ENCODE measurements around the gene TFDP1.
"Not testable (repeated sequence)": the region's sequence is repeated elsewhere in the genome, so short reads cannot be mapped to it uniquely, and the experiment has no call there.

Gene TFDP1

GRCh38 chr13:113551081-113552000 is 33.2 kb upstream of the TFDP1 start:
- DNase-seq (ENCODE audit: low read depth), result no peak

DNA sequence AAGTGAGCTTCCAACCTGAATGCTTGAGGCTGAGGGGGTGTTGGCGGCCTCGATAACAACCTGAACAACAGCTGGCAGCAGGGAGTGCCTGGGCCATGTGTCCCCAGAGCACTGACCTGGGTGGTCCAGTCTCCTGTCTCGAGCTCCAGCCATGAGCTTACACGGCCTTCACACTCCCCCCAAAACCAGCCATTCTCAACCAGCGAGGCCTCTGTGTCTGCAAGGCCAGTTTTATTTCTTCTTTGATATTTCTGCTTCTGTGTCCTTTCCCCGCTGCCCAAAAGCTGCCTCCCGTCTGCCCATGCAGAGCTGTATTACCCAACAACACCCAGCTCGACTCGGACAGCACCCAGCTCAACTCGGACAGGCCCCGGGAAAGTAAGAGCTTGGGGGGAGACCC is 32.5 kb upstream of the TFDP1 start:
- DNase-seq (ENCODE audit: low read depth), result no peak

DNA sequence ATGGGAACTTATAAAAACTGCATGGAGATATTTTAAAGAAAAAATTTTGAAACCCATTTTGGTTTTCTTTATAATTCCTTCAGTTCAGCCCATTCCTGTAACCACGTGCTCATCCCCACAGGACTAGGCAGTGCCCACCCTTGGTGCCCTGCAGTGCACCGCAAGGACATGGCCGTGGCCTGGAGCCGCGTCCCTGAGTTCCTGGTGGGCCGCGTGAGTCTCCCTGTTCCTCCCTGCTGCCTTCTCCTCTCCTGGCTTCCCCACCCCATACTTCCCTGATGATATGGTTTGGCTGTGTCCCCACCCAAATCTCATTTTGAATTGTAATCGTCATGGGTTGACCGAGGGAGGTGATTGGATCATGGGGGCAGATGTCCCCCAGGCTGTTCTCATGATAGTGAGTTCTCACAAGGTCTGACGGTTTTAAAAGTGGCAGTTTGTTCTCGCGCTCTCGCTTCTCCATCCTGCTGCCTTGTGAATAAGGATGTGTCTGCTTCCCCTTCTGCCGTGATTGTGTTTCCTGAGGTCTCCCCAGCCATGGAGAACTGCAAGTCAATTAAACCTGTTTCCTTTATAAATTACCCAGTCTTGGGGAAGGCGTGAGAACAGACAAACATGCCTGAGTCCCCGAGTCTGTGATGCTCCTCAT is 31.6 kb upstream of the TFDP1 start:
- no peak for DNase-seq (ENCODE audit: low read depth)

GRCh38 chr13:113553511-113554332 is 30.8 kb upstream of the TFDP1 start:
- DNase-seq (ENCODE audit: low read depth), result no peak

GRCh38 chr13:113554333-113554700 is 30.2 kb upstream of the TFDP1 start:
- DNase-seq (ENCODE audit: low read depth), result no peak

DNA sequence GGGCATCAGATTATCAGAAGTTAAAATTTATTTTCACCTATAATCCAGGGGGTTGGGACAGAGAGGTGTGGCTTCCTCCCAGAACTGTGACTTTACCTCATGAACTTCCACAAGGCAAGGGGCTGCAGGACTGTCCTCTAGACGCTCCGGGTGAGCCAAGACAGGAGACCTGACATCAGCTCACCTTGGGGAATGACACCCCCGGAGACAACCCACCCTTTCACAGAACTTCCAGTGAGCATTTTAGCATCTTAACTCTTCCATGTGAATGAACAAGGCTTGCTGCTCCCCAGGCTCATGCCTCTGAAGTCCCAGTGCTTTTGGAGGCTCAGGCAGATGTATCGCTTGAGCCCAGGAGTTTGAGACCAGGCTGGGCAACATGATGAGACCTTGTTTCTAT is 29.4 kb upstream of the TFDP1 start:
- no peak for DNase-seq (ENCODE audit: low read depth)

- no peak for DNase-seq (ENCODE audit: low read depth)
Measured at GRCh38 chr13:113557013-113557412, 27.5 kb upstream of the TFDP1 start.

GRCh38 chr13:113558461-113558860 is 26.1 kb upstream of the TFDP1 start:
- DNase-seq (ENCODE audit: low read depth), result no peak

DNA sequence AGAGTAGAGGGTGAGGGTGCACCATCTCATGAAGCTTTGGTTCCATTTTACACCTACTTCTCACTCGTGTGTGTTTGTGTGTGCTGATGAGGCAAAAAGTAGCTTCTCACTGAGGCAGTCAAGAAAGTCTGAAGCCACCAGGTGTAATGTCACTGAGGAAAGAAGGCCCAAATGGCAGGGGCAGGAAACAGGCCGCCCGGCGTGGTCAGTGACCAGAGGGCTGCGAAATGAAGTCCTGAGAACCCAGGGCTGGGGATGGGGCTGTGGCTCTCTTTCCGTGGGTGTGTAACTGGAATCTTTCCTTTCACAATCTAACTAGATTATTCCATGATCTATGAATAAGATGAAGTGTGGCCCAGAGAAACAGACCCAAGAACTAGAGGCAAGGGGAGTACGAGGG is 25.5 kb upstream of the TFDP1 start:
- DNase-seq (ENCODE audit: low read depth), result no peak

- DNase-seq (ENCODE audit: low read depth), result no peak
Measured at GRCh38 chr13:113559901-113560644, 24.5 kb upstream of the TFDP1 start.

DNA sequence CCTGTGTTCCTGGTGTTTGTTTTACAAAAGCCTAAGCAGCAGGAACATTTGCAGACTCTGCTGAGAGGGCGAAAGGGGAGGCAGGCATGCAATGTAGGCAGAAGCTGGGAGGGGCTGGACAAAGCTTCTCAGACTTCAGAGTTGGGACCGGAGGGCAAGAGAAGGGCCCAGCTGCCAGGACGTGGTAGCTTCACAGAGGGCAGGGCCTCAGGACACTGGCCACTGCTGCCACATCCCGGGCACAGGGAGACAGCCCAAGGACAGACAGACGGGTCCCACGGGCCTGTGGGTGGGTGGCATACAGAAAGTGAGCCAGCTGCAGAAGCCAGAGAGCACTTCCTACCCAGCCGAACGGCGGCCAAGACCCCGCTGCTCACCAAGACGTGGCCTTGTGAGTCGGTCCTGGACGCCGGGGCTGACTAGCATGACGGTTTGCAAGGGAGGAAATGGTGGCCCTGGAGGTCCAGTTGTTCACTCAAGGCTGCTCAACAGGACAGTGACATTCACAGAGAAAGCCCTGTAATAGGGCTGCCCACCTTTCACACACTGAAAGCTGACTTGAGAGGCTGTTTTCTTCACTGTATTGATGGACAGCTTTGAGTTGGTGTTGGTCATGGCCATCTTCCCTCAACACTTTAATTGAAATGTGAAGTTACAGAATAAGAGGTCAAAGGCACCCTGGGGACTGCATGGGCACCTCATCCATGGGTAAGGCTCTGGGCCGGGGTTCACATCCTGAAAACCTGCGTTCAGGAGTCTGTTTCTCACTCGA is 23.7 kb upstream of the TFDP1 start:
- no peak for DNase-seq (ENCODE audit: low read depth)

GRCh38 chr13:113561417-113562084 is 23.0 kb upstream of the TFDP1 start:
- no peak for DNase-seq (ENCODE audit: low read depth)

DNA sequence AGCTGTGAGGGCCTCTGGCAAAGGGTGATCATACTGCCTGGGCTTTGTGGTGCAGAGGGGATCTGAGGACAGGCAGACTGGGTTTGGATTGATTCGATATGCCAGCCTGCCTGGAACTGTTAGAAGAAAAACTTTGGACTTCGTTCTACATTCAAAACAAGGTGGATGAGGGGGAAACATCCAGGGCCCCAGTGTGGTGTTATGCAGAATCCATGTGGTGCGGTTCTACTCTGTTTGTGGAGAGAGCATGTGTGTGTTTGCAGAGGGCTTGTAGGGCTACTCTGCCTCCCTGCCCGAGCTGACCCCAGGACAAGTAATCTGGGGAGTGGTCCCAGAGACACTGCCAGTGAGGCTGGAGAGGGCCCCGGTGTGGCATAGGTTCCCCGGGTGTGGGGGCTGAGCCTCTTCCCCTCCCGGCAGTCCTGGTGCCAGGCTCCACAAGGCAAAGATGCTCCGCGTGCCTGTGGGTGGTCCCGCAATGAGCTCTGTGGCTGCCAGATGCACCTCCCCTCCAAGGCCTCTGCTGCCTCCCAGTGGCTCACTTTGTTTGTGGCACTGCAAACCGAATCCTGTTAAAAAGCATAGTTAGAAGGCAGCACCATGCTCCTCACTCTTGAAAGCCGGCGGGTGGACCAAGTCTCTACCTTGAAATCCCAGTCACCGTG is 22.3 kb upstream of the TFDP1 start:
- peak; percentile 28 for DNase-seq (ENCODE audit: low read depth)

DNA sequence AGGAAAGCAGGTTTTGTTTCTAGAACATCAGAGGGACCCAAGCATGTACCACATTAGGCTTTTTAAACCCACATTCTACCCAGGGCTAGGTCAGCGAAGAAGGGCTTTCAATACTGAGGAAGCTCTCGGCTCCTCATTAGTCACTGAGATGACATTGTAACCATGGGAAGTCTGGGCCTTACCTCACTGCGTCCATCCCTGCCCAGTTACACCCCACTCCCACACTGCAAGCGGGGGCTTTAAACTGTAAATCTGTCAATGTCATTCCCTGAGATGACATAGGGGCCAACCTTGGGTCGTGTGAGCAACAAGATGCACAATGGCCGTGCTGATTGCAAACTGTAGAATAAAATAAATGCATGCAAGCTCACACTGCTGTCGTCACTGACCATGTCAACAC is 21.7 kb upstream of the TFDP1 start:
- DNase-seq (ENCODE audit: low read depth), result no peak

DNA sequence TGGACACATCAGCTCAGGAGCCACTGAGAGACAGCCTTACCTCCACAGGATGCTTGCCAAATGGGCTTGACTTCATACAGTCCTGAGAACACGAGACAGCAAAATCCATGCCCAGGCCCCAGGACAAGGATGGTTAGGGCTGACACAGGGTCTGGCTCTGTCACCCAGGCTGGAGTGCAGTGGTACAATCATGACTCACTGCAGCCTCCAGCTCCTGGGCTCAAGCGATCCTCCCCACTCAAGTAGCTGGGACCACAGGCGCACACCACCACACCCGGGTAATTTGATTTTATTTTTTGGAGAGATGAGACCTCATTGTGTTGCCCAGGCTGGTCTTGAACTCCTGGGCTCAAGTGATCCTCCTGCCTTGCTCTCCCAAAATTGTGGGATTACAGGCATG is 21.0 kb upstream of the TFDP1 start:
- DNase-seq (ENCODE audit: low read depth), result not testable (repeated sequence)

GRCh38 chr13:113564331-113565023 is 20.1 kb upstream of the TFDP1 start:
- no peak for DNase-seq (ENCODE audit: low read depth)

GRCh38 chr13:113565526-113566226 is 18.9 kb upstream of the TFDP1 start:
- DNase-seq (ENCODE audit: low read depth), result no peak

DNA sequence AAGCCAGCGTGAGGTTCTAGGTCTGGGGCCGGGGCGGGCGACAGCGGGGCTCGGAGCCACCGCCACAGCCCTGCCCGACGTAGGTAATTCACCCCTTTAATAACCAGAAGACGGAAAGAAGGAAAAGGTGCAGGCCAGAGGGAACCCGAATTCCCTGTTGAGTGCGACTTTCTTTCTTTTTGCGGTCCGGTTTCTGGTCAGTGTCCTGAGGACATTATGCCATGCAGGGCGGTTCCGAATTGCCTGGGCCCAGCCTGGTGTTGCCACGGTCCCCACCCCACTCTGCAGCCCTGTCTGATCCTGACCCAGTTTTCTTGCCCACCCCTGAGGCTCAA is 18.4 kb upstream of the TFDP1 start:
- DNase-seq (ENCODE audit: low read depth), result no peak

- no peak for DNase-seq (ENCODE audit: low read depth)
Measured at GRCh38 chr13:113567681-113568080, 16.9 kb upstream of the TFDP1 start.

Measured in activated T-cell treated with anti-CD3 and anti-CD28 coated beads for 48 hours (primary cell).